B cell (primary cell): ENCODE measurements around the gene DNAAF8. TPM values are rescaled to one million over a fixed set of nuclear protein-coding genes. Genes with fewer than 3 reads are reported as not detected.

Experiments
- ATAC-seq: fragments of 200-7000 bp; cut with Tn5 transposase; one replicate; pipeline ENCODE4 v1.10.0; 2021; ENCODE audit warnings: low read depth, mild to moderate bottlenecking, moderate number of reproducible peaks, moderate library complexity
- CTCF ChIA-PET: fragments of 350-600 bp; sonication (Branson Sonifier 250); formaldehyde crosslinking; loops from one replicate; lab custom pipeline; 2021; ENCODE audit warnings: antibody characterized with exemption, inconsistent platforms; lab: Charles Lee
- POLR2A ChIA-PET: fragments of 350-600 bp; sonication (Branson Sonifier 250); formaldehyde crosslinking; loops from one replicate; lab custom pipeline; 2021; ENCODE audit warnings: antibody characterized with exemption; lab: Charles Lee
- DNase-seq: peaks from one replicate; pipeline ENCODE4 v3.0.0; 2013
- H2AFZ ChIP-seq: 2 replicates; pipeline ENCODE4 v1.6.1; 2012; ENCODE audit warnings: mild to moderate bottlenecking, low read depth, low read length; ENCODE audit not compliant: insufficient read depth, poor library complexity, severe bottlenecking
- H3K27ac ChIP-seq, 2 donors: 1 replicate in 1 of 2; 2 replicates in 1 of 2; pipeline ENCODE4 v1.5.1; 2012 to 2013; ENCODE audit warnings: low read length in 2 of 2, mild to moderate bottlenecking in 2 of 2, moderate library complexity in 1 of 2
- H3K27me3 ChIP-seq, 4 experiments: fragments of 200-600 bp in 1 of 4; sonication (generic) in 1 of 4; replicated peaks in 1 of 4; 1 replicate in 2 of 4; 2 replicates in 2 of 4; pipeline versions ENCODE4 v1.6.1 to v1.7.0; 2013 to 2016; ENCODE audit warnings: low read length in 3 of 4, mild to moderate bottlenecking in 2 of 4, mixed read lengths in 1 of 4, moderate library complexity in 1 of 4; ENCODE audit not compliant: insufficient read depth in 4 of 4, control insufficient read depth in 3 of 4; ENCODE audit errors: control extremely low read depth in 1 of 4
- H3K36me3 ChIP-seq, 2 experiments: replicated peaks in 1 of 2; 1 replicate in 1 of 2; 2 replicates in 1 of 2; pipeline versions ENCODE4 v1.6.1 to v1.7.1; 2013; ENCODE audit warnings: low read length in 1 of 2; ENCODE audit not compliant: insufficient read depth in 2 of 2, control insufficient read depth in 1 of 2; ENCODE audit errors: control extremely low read depth in 1 of 2, extremely low read depth in 1 of 2
- H3K4me1 ChIP-seq, 2 donors: fragments of 200-600 bp in 1 of 2; sonication (generic) in 1 of 2; 1 replicate in 1 of 2; 2 replicates in 1 of 2; pipeline versions ENCODE4 v1.5.1 to v1.6.1; 2013 to 2017; ENCODE audit warnings: low read length in 2 of 2; ENCODE audit not compliant: control insufficient read depth in 2 of 2, insufficient read depth in 2 of 2
- H3K4me2 ChIP-seq: replicated peaks from 2 replicates; pipeline ENCODE3; 2012; ENCODE audit warnings: mild to moderate bottlenecking, low read depth, low read length; ENCODE audit not compliant: poor library complexity, severe bottlenecking
- H3K4me3 ChIP-seq, 5 experiments: fragments of 200-600 bp in 1 of 5; sonication (generic) in 1 of 5; 1 replicate in 3 of 5; 2 replicates in 2 of 5; pipeline versions ENCODE4 v1.5.1 to v1.7.0; 2011 to 2016; ENCODE audit warnings: low read length in 4 of 5, mild to moderate bottlenecking in 4 of 5, low read depth in 2 of 5, control low read depth in 1 of 5, moderate library complexity in 1 of 5; ENCODE audit not compliant: insufficient read depth in 1 of 5; ENCODE audit errors: control extremely low read depth in 1 of 5, extremely low read depth in 1 of 5
- H3K79me2 ChIP-seq: fragments of 200-600 bp; sonication (generic); one replicate; pipeline ENCODE4 v1.6.0; 2016; ENCODE audit warnings: low read length; ENCODE audit not compliant: control insufficient read depth, insufficient read depth
- H3K9ac ChIP-seq: fragments of 200-600 bp; sonication (generic); 2 replicates; pipeline ENCODE4 v1.6.1; 2017; ENCODE audit warnings: mild to moderate bottlenecking, low read length, moderate library complexity
- H3K9me3 ChIP-seq, 3 donors: one replicate each; pipeline versions ENCODE4 v1.6.1 to v1.7.1; 2013; ENCODE audit warnings: low read length in 2 of 3; ENCODE audit not compliant: control insufficient read depth in 2 of 3, insufficient read depth in 1 of 3; ENCODE audit errors: control extremely low read depth in 1 of 3
- H4K20me1 ChIP-seq: 2 replicates; pipeline ENCODE4 v1.6.0; 2012; ENCODE audit warnings: mild to moderate bottlenecking, low read length; ENCODE audit not compliant: insufficient read depth, control insufficient read depth, poor library complexity, severe bottlenecking
- H3K27ac Mint-ChIP-seq: one replicate; pipeline ENCODE4 v1.8.0; 2021; ENCODE audit warnings: mixed read lengths
- H3K27me3 Mint-ChIP-seq: one replicate; pipeline ENCODE4 v1.8.0; 2021; ENCODE audit warnings: mixed read lengths
- H3K4me1 Mint-ChIP-seq: one replicate; pipeline ENCODE4 v1.8.0; 2021; ENCODE audit warnings: mixed read lengths
- H3K4me3 Mint-ChIP-seq: one replicate; pipeline ENCODE4 v1.8.0; 2021; ENCODE audit warnings: mixed read lengths
- H3K9me3 Mint-ChIP-seq: one replicate; pipeline ENCODE4 v1.8.0; 2022; ENCODE audit warnings: mixed read lengths; ENCODE audit not compliant: insufficient read depth
- EZH2 ChIP-seq: IDR thresholded peaks from 2 replicates; pipeline ENCODE4 v1.6.1; 2012; ENCODE audit warnings: borderline replicate concordance, low read depth, mild to moderate bottlenecking, moderate library complexity, low read length; ENCODE audit not compliant: insufficient read depth, poor library complexity, severe bottlenecking
- WGBS: methylation state at CpG from one replicate; pipeline ENCODE4 v1.1.5; 2013; ENCODE audit warnings: missing lambda C conversion rate; ENCODE audit not compliant: insufficient coverage; 5-methylcytosine and 5-hydroxymethylcytosine counted together
- intact Hi-C: fragments of 100-400 bp; cut with micrococcal nuclease; formaldehyde crosslinking; loops from one replicate; pipeline ENCODE4 v1.10.0; 2022
- polyA plus RNA-seq: library from polyadenylated mRNA; depleted of rRNA; stranded (reverse); fragments of >200 nt; gene quantifications from 2 replicates; pipeline ENCODE4 v1.2.3, GENCODE V29; 2012
- total RNA-seq, 2 donors: library from RNA; stranded (reverse); fragments of 120-200 nt in 1 of 2; gene quantifications; 1 replicate in 1 of 2; 2 replicates in 1 of 2; pipeline versions ENCODE4 v1.2.3 to v1.2.4, GENCODE V29; 2013 to 2022
- TF ChIP-seq, protein P1 (sequence below): fragments of 200-600 bp; IDR thresholded peaks from one replicate; pipeline ENCODE4 v1.8.0; 2022; ENCODE audit warnings: antibody characterized with exemption, mild to moderate bottlenecking

Gene DNAAF8
- total and polyA plus RNA-seq, 2 donors (not counting 1 experiment from before 2014, with no cell fraction given), result 0.09 to 0.44 TPM

GRCh38 chr16:4709481-4709880, 24.9 kb upstream of the DNAAF8 start:
- CTCF ChIA-PET, result no interaction called here
- intact Hi-C loops, result no loop called here
- Histone ChIP-seq H3K79me2 (no peaks in the 10 kb centered on the region), H3K27me3 (no peaks in the 10 kb centered on the region), H3K4me3 (no peak overlapping the region), H3K9me3 (no peaks in the 10 kb centered on the region), H3K4me1 (no peaks in the 10 kb centered on the region), H3K36me3 (peaks cover 2 to 32% of the 10 kb centered on the region in 2 experiments), H2AFZ (no peak overlapping the region), H3K4me2 (no peak overlapping the region), H4K20me1 (no peaks in the 10 kb centered on the region), H3K27ac (no peak overlapping the region), H3K9ac (no peak overlapping the region)
- DNase-seq (no peak), ATAC-seq (no peak)
- no CpG with 5 or more reads among the region's 4 CpGs for WGBS
- Mint-ChIP-seq H3K27ac (no peak overlapping the region), H3K27me3 (no peaks in the 10 kb centered on the region), H3K9me3 (no peaks in the 10 kb centered on the region), H3K4me1 (no peaks in the 10 kb centered on the region), H3K4me3 (no peak overlapping the region)
- POLR2A ChIA-PET, result no interaction called here
- TF ChIP-seq, protein P1, sequence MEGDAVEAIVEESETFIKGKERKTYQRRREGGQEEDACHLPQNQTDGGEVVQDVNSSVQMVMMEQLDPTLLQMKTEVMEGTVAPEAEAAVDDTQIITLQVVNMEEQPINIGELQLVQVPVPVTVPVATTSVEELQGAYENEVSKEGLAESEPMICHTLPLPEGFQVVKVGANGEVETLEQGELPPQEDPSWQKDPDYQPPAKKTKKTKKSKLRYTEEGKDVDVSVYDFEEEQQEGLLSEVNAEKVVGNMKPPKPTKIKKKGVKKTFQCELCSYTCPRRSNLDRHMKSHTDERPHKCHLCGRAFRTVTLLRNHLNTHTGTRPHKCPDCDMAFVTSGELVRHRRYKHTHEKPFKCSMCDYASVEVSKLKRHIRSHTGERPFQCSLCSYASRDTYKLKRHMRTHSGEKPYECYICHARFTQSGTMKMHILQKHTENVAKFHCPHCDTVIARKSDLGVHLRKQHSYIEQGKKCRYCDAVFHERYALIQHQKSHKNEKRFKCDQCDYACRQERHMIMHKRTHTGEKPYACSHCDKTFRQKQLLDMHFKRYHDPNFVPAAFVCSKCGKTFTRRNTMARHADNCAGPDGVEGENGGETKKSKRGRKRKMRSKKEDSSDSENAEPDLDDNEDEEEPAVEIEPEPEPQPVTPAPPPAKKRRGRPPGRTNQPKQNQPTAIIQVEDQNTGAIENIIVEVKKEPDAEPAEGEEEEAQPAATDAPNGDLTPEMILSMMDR, result no peak
- no peak for TF ChIP-seq EZH2

GRCh38 chr16:4713663-4714501, 20.5 kb upstream of the DNAAF8 start:
- CTCF ChIA-PET, result no interaction called here
- no peak overlapping the region for H3K27ac Mint-ChIP-seq

More at GRCh38 chr16:4713663-4714501, 20.5 kb upstream of the DNAAF8 start:
- Mint-ChIP-seq H3K4me1 (peaks cover 8% of the 10 kb centered on the region), H3K9me3 (no peaks in the 10 kb centered on the region), H3K4me3 (no peak overlapping the region), H3K27me3 (no peaks in the 10 kb centered on the region)
- H3K27me3 ChIP-seq, result no peaks in the 10 kb centered on the region
- DNase-seq (no peak), ATAC-seq (no peak)
- no peaks in the 10 kb centered on the region for H4K20me1 ChIP-seq
- H3K36me3 ChIP-seq, result peaks cover 2 to 23% of the 10 kb centered on the region in 2 experiments
- no peak overlapping the region for H3K9ac ChIP-seq
- POLR2A ChIA-PET, result no interaction called here
- intact Hi-C loops, result no loop called here
- no peak overlapping the region for H3K27ac ChIP-seq
- H3K4me3 ChIP-seq, result no peak overlapping the region
- no peaks in the 10 kb centered on the region for H3K9me3 ChIP-seq
- no peak overlapping the region for H3K4me2 ChIP-seq
- TF ChIP-seq, protein P1, result no peak
- WGBS, result 96% methylated on average over 15 of the region's 18 CpGs
- H3K4me1 ChIP-seq, result peaks cover 0 to 8% of the 10 kb centered on the region in 2 donors
- no peak overlapping the region for H2AFZ ChIP-seq
- H3K79me2 ChIP-seq, result no peaks in the 10 kb centered on the region
